H1 (cell line): Measurements from ENCODE around the gene DAG1. TPM values are rescaled to one million over a fixed set of nuclear protein-coding genes. Genes with fewer than 3 reads are reported as not detected.

ENCODE experiments used
- CTCF ChIA-PET: fragments of 300-600 bp; sonication (Branson Sonifier 250); formaldehyde crosslinking; loops from one replicate; lab custom pipeline; 2021; ENCODE audit not compliant: partially characterized antibody; lab: Charles Lee
- POLR2A ChIA-PET: fragments of 300-600 bp; sonication (Branson Sonifier 250); formaldehyde crosslinking; loops from one replicate; lab custom pipeline; 2021; ENCODE audit warnings: inconsistent platforms; ENCODE audit not compliant: partially characterized antibody; lab: Charles Lee
- DNase-seq, 2 experiments: peaks; one replicate each; pipeline versions ENCODE4 v3.0.0 to v3.0.0-alpha.2; 2010 to 2022; ENCODE audit warnings: low spot score in 2 of 2, low read depth in 1 of 2, mixed read lengths in 1 of 2
- FAIRE-seq: peaks from 2 replicates; lab custom pipeline; 2011; peaks lifted over from hg19 to GRCh38; lab: Jason Lieb, UNC
- H2AFZ ChIP-seq: 2 replicates; pipeline ENCODE4 v1.8.1; 2012; ENCODE audit warnings: low read length, inconsistent platforms
- H2AK5ac ChIP-seq: 2 replicates; pipeline ENCODE4 v1.6.1; 2013; ENCODE audit warnings: low read depth, low read length
- H2BK120ac ChIP-seq: replicated peaks from 2 replicates; pipeline ENCODE3; 2013; ENCODE audit warnings: low read depth, low read length, inconsistent platforms
- H2BK12ac ChIP-seq: 2 replicates; pipeline ENCODE4 v1.6.1; 2013; ENCODE audit warnings: low read depth, low read length
- H2BK15ac ChIP-seq: 2 replicates; pipeline ENCODE4 v1.6.1; 2013; ENCODE audit warnings: low read length
- H2BK20ac ChIP-seq: 2 replicates; pipeline ENCODE4 v1.6.1; 2013; ENCODE audit warnings: low read length
- H2BK5ac ChIP-seq: 2 replicates; pipeline ENCODE4 v1.6.1; 2013; ENCODE audit warnings: low read depth, low read length
- H3K14ac ChIP-seq: 2 replicates; pipeline ENCODE4 v1.6.1; 2013; ENCODE audit warnings: inconsistent platforms; ENCODE audit not compliant: insufficient read length
- H3K18ac ChIP-seq: 2 replicates; pipeline ENCODE4 v1.6.1; 2013; ENCODE audit warnings: low read length; ENCODE audit errors: extremely low read depth
- H3K23ac ChIP-seq: 2 replicates; pipeline ENCODE4 v1.6.1; 2013; ENCODE audit warnings: inconsistent platforms; ENCODE audit not compliant: insufficient read length
- H3K23me2 ChIP-seq: 2 replicates; pipeline ENCODE4 v1.6.1; 2013; ENCODE audit warnings: low read depth, low read length
- H3K27ac ChIP-seq: 2 replicates; pipeline ENCODE4 v1.6.1; 2011; ENCODE audit warnings: low read depth, low read length, inconsistent platforms
- H3K27me3 ChIP-seq, 4 experiments: replicated peaks in 1 of 4; 1 replicate in 1 of 4; 2 replicates in 3 of 4; pipeline versions ENCODE4 v1.6.1 to v1.8.1; 2011 to 2013; ENCODE audit warnings: low read length in 3 of 4, mild to moderate bottlenecking in 3 of 4, inconsistent platforms in 2 of 4, mixed read lengths in 2 of 4, moderate library complexity in 1 of 4; ENCODE audit not compliant: control insufficient read depth in 3 of 4, insufficient read depth in 3 of 4; ENCODE audit errors: extremely low read depth in 1 of 4
- H3K36me3 ChIP-seq, 4 experiments: 2 replicates each; pipeline versions ENCODE4 v1.6.1 to v1.8.1; 2011 to 2013; ENCODE audit warnings: mild to moderate bottlenecking in 4 of 4, low read length in 3 of 4, moderate library complexity in 2 of 4, control low read depth in 1 of 4, inconsistent platforms in 1 of 4; ENCODE audit not compliant: insufficient read depth in 4 of 4, control insufficient read depth in 2 of 4
- H3K4ac ChIP-seq: replicated peaks from 2 replicates; pipeline ENCODE3; 2013; ENCODE audit warnings: low read length, low read depth, mixed read lengths, inconsistent platforms; ENCODE audit not compliant: insufficient read length
- H3K4me1 ChIP-seq, 4 experiments: replicated peaks in 1 of 4; 1 replicate in 1 of 4; 2 replicates in 3 of 4; pipeline versions ENCODE4 v1.6.1 to v1.8.1; 2011 to 2013; ENCODE audit warnings: low read length in 3 of 4, inconsistent platforms in 2 of 4, mixed read lengths in 1 of 4; ENCODE audit not compliant: insufficient read depth in 4 of 4, control insufficient read depth in 3 of 4
- H3K4me2 ChIP-seq, 2 experiments: 2 replicates each; pipeline versions ENCODE4 v1.6.1 to v1.8.1; 2011 to 2013; ENCODE audit warnings: low read depth in 2 of 2, low read length in 2 of 2, control low read depth in 1 of 2, inconsistent platforms in 1 of 2, mild to moderate bottlenecking in 1 of 2; ENCODE audit not compliant: insufficient read depth in 1 of 2
- H3K4me3 ChIP-seq, 4 experiments: fragments of 200-600, 300-600 bp in 1 of 4; sonication (generic), shearing (Covaris generic), sonication (Bioruptor Twin) in 1 of 4; 2 replicates each; pipeline versions ENCODE4 v1.5.1 to v1.8.1; 2011 to 2016; ENCODE audit warnings: low read length in 4 of 4, low read depth in 3 of 4, control low read depth in 2 of 4, inconsistent platforms in 2 of 4, mild to moderate bottlenecking in 2 of 4, mixed read lengths in 1 of 4, moderate library complexity in 1 of 4; ENCODE audit not compliant: insufficient read depth in 2 of 4; ENCODE audit errors: extremely low read depth in 1 of 4
- H3K56ac ChIP-seq: replicated peaks from 2 replicates; pipeline ENCODE3; 2013; ENCODE audit warnings: low read depth, mild to moderate bottlenecking, mixed read lengths, low read length, inconsistent platforms; ENCODE audit not compliant: insufficient read length
- H3K79me1 ChIP-seq: 2 replicates; pipeline ENCODE4 v1.6.1; 2013; ENCODE audit warnings: low read depth, low read length, control low read depth
- H3K79me2 ChIP-seq, 2 experiments: 2 replicates each; pipeline versions ENCODE4 v1.6.1 to v1.8.1; 2012 to 2013; ENCODE audit warnings: low read length in 2 of 2, mild to moderate bottlenecking in 2 of 2, inconsistent platforms in 1 of 2; ENCODE audit not compliant: insufficient read depth in 2 of 2, control insufficient read depth in 1 of 2
- H3K9ac ChIP-seq, 4 experiments: replicated peaks in 1 of 4; 1 replicate in 1 of 4; 2 replicates in 3 of 4; pipeline versions ENCODE4 v1.6.1 to v1.8.1; 2011 to 2013; ENCODE audit warnings: low read depth in 3 of 4, low read length in 3 of 4, control low read depth in 2 of 4, mild to moderate bottlenecking in 2 of 4, moderate library complexity in 2 of 4, inconsistent platforms in 1 of 4; ENCODE audit errors: extremely low read depth in 1 of 4
- H3K9me3 ChIP-seq, 2 experiments: 2 replicates each; pipeline versions ENCODE4 v1.6.1 to v1.8.1; 2012 to 2013; ENCODE audit warnings: mild to moderate bottlenecking in 2 of 2, moderate library complexity in 2 of 2, control low read depth in 1 of 2, inconsistent platforms in 1 of 2, low read depth in 1 of 2, low read length in 1 of 2, mixed read lengths in 1 of 2; ENCODE audit not compliant: insufficient read depth in 2 of 2
- H4K20me1 ChIP-seq, 2 experiments: replicated peaks in 1 of 2; 2 replicates each; pipeline versions ENCODE3 to v1.8.1; 2011 to 2013; ENCODE audit warnings: inconsistent platforms in 2 of 2, low read length in 2 of 2, mild to moderate bottlenecking in 1 of 2; ENCODE audit not compliant: insufficient read depth in 2 of 2, control insufficient read depth in 1 of 2
- H4K5ac ChIP-seq: 2 replicates; pipeline ENCODE4 v1.6.1; 2013; ENCODE audit warnings: low read length, low read depth, mixed read lengths, inconsistent platforms; ENCODE audit not compliant: insufficient read length
- H4K8ac ChIP-seq: 2 replicates; pipeline ENCODE4 v1.8.0; 2013; ENCODE audit warnings: mild to moderate bottlenecking, moderate library complexity, low read length, inconsistent platforms; ENCODE audit not compliant: insufficient read depth; ENCODE audit errors: extremely low read depth
- H4K91ac ChIP-seq: replicated peaks from 2 replicates; pipeline ENCODE3; 2013; ENCODE audit warnings: low read length, mixed read lengths, inconsistent platforms; ENCODE audit not compliant: insufficient read length
- CBX8 ChIP-seq: fragments of 300-800, 300-1000 bp; sonication (generic); IDR thresholded peaks from 2 replicates; pipeline ENCODE4 v1.7.1; 2016; ENCODE audit warnings: low read depth, low read length, borderline replicate concordance
- CEBPB ChIP-seq: IDR thresholded peaks from 2 replicates; pipeline ENCODE4 v1.6.1; 2012; ENCODE audit warnings: low read depth, low read length
- CTBP2 ChIP-seq: IDR thresholded peaks from 2 replicates; pipeline ENCODE4 v1.7.0; 2011; ENCODE audit warnings: borderline replicate concordance, mild to moderate bottlenecking, moderate library complexity, mixed read lengths, low read length; ENCODE audit not compliant: insufficient read depth, insufficient read length
- EZH2 ChIP-seq: fragments of 200-600 bp; sonication (generic); IDR thresholded peaks from 2 replicates; pipeline ENCODE4 v1.7.1; 2012; ENCODE audit warnings: low read depth, mild to moderate bottlenecking, moderate library complexity, low read length, inconsistent platforms; ENCODE audit not compliant: severe bottlenecking
- POLR2AphosphoS5 ChIP-seq: IDR thresholded peaks from 2 replicates; pipeline ENCODE4 v1.6.1; 2011; ENCODE audit warnings: low read depth, low read length
- RFX5 ChIP-seq: IDR thresholded peaks from 2 replicates; pipeline ENCODE4 v1.6.1; 2011; ENCODE audit warnings: low read depth, low read length, improper control_type of control experiment, borderline replicate concordance
- SIN3A ChIP-seq, 2 experiments: IDR thresholded peaks in 1 of 2; conservative IDR thresholded peaks in 1 of 2; 2 replicates each; pipeline ENCODE4 v1.6.1; 2011 to 2012; ENCODE audit warnings: low read length in 2 of 2, improper control_type of control experiment in 1 of 2, low read depth in 1 of 2, mild to moderate bottlenecking in 1 of 2
- TAF1 ChIP-seq: IDR thresholded peaks from 2 replicates; pipeline ENCODE4 v1.6.1; 2011; ENCODE audit warnings: mild to moderate bottlenecking, low read depth, low read length
- TEAD4 ChIP-seq: IDR thresholded peaks from 2 replicates; pipeline ENCODE4 v1.6.1; 2012; ENCODE audit warnings: low read depth, low read length, inconsistent platforms, mixed read lengths
- YY1 ChIP-seq: IDR thresholded peaks from 2 replicates; pipeline ENCODE4 v1.6.1; 2011; ENCODE audit warnings: low read depth, mild to moderate bottlenecking, low read length
- WGBS, 2 experiments: shearing (Covaris generic) in 1 of 2; methylation state at CpG; one replicate each; pipeline versions ENCODE4 v1.1.6 to v1.1.7; 2013 to 2015; ENCODE audit warnings: low lambda C conversion rate in 2 of 2, mixed read lengths in 2 of 2, inconsistent platforms in 1 of 2, low coverage in 1 of 2, missing lambda C conversion rate in 1 of 2; ENCODE audit not compliant: insufficient replicate concordance in 2 of 2, insufficient coverage in 1 of 2, insufficient read length in 1 of 2; ENCODE audit errors: extremely low coverage in 1 of 2, missing lambda C conversion rate in 1 of 2; 5-methylcytosine and 5-hydroxymethylcytosine counted together
- polyA plus RNA-seq, 7 experiments: library from polyadenylated mRNA; depleted of rRNA in 3 of 7; stranded (reverse) in 5 of 7; unstranded in 2 of 7; fragments of >200 nt in 5 of 7; fragments of 200-250 nt in 2 of 7; gene quantifications; 1 replicate in 5 of 7; 2 replicates in 1 of 7; 4 replicates in 1 of 7; pipeline versions ENCODE4 v1.2.1 to v1.2.3, GENCODE V29; 2011 to 2013; ENCODE audit warnings: missing spikeins in 2 of 7, mixed read lengths in 2 of 7
- total RNA-seq: library from RNA; stranded (reverse); fragmentation: NEBNext Ultra II Directional; extraction: Animal tissue kit (Norgen Biotek cat#: 25700); gene quantifications from 2 replicates; pipeline ENCODE4 v1.2.1, GENCODE V29; 2021

The DAG1 gene
- total and polyA plus RNA-seq, 2 of the 8 experiments (the other 6 are each of a cell fraction or from before 2014, with no cell fraction given) = 97.5 to 138 TPM

DNA sequence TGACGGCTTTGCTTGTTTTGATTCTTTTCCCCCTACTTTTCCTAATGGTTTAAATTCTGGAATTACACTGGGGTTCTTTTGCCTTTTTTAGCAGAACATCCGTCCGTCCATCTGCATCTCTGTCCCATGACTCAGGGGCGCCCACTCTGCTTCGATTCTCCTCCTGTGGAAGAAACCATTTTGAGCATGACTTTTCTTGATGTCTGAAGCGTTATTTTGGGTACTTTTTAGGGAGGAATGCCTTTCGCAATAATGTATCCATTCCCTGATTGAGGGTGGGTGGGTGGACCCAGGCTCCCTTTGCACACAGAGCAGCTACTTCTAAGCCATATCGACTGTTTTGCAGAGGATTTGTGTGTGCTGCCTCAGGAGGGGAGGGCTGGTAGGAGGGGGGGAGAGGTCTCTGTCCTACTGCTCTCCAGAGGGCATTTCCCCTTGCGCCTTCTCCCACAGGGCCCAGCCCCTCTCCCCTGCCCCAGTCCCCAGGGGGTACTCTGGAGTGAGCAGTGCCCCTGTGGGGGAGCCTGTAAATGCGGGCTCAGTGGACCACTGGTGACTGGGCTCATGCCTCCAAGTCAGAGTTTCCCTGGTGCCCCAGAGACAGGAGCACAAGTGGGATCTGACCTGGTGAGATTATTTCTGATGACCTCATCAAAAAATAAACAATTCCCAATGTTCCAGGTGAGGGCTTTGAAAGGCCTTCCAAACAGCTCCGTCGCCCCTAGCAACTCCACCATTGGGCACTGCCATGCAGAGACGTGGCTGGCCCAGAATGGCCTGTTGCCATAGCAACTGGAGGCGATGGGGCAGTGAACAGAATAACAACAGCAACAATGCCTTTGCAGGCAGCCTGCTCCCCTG, 64.7 kb downstream of the DAG1 start:
- no peak overlapping the region for H2BK120ac ChIP-seq
- no peak overlapping the region for H3K14ac ChIP-seq
- peak; percentile 19 to 62 for DNase-seq
- POLR2A ChIA-PET = interaction anchor here (0.7 to 2.3 kb wide), 5 partner anchors 9 to 122 kb away, joined by 3 to 8 read pairs (median 5); partner anchors contain the start of gene DAG1
- no peak overlapping the region for H3K56ac ChIP-seq
- no peak overlapping the region for H2BK15ac ChIP-seq
- peaks cover 14 to 29% (median 22%) of the 10 kb centered on the region in 4 experiments for H3K36me3 ChIP-seq
- H3K27me3 ChIP-seq = no peaks in the 10 kb centered on the region
- H4K8ac ChIP-seq = no peak overlapping the region
- H2BK12ac ChIP-seq = no peak overlapping the region
- no peak overlapping the region for H2AFZ ChIP-seq
- H2BK5ac ChIP-seq = no peak overlapping the region; the same call in 1 of the 2 replicates
- no peak overlapping the region for H4K5ac ChIP-seq
- H2BK20ac ChIP-seq = no peak overlapping the region
- no peak overlapping the region; the same call in 1 of the 2 replicates for H3K18ac ChIP-seq
- peak overlapping the region; percentile 66 for H3K27ac ChIP-seq
- no peaks in the 10 kb centered on the region for H3K9me3 ChIP-seq
- peak; percentile 69 for FAIRE-seq
- peak overlapping the region in 2 of 4 experiments; percentile 25 to 32; a peak in 2 of 7 replicates for H3K9ac ChIP-seq
- H2AK5ac ChIP-seq = no peak overlapping the region
- no peak overlapping the region for H4K91ac ChIP-seq
- H3K79me2 ChIP-seq = no peaks in the 10 kb centered on the region
- H3K4me1 ChIP-seq = peaks cover 0 to 20% (median 5%) of the 10 kb centered on the region in 4 experiments; a peak in 6 of 7 replicates
- H3K4me3 ChIP-seq = no peak overlapping the region
- no peak overlapping the region for H3K4ac ChIP-seq
- peaks cover 9 to 11% of the 10 kb centered on the region in 2 experiments for H4K20me1 ChIP-seq
- H3K79me1 ChIP-seq = no peaks in the 10 kb centered on the region; the same call in 1 of the 2 replicates
- CTCF ChIA-PET = interaction anchor here (0.7 to 1.2 kb wide), 4 partner anchors 17 to 1897 kb away, joined by 3 to 4 read pairs (median 3); no protein-coding TSS in a partner anchor
- H3K23me2 ChIP-seq = no peaks in the 10 kb centered on the region
- 73% methylated on average over 12 of the region's 14 CpGs; no CpG with 5 or more reads in 1 of the 2 experiments for WGBS, 2 experiments
- 0 out of 4 replicates have a peak overlapping the region, but pooled peaks of 1 of the 2 experiments have one; percentile 19 for H3K4me2 ChIP-seq
- H3K23ac ChIP-seq = no peak overlapping the region
- TF ChIP-seq CEBPB (peak; percentile 73), YY1 (peak; percentile 50; the same call in 1 of the 2 replicates), RFX5 (peak; percentile 75), CTBP2 (no peak), TAF1 (0 out of 2 replicates have a peak, but pooled peaks have one; percentile 3), POLR2AphosphoS5 (peak; percentile 49; the same call in 1 of the 2 replicates), EZH2 (no peak), TEAD4 (0 out of 2 replicates have a peak, but pooled peaks have one; percentile 12), SIN3A (conservative IDR thresholded peaks at IDR 0.05 in 1 of 2, IDR thresholded peaks at IDR 0.05 in 1 of 2; ENCODE audit: low read depth in 1 of 2, low read length in 2 of 2) (peak in 1 of 2 experiments; percentile 58; a peak in 1 of 4 replicates), CBX8 (no peak)
